K562 (cell line): ENCODE results near the gene TMEM150A. TPM values are rescaled to one million over a fixed set of nuclear protein-coding genes. Genes with fewer than 3 reads are reported as not detected.

Source experiments
- ATAC-seq: fragments of 200-7000 bp; cut with Tn5 transposase; 3 replicates; pipeline ENCODE4 v1.9.1; 2020; ENCODE audit warnings: moderate library complexity
- BruUV-seq: library from RNA; stranded (reverse); fragments of 400-500 nt; replicated peaks from 2 replicates; lab custom pipeline; 2021; lab: Mats Ljungman, UMichigan
- CTCF ChIA-PET: fragments of 300-600 bp; formaldehyde crosslinking; extraction: SDS; loops from one replicate; lab custom pipeline; 2021; ENCODE audit warnings: low intra/inter-chr PET ratio; lab: Yijun Ruan, JAX
- POLR2A ChIA-PET: fragments of 300-600, 350-650 bp; sonication (Branson Sonifier 250); formaldehyde crosslinking; extraction: SDS; loops from one replicate; lab custom pipeline; 2021; ENCODE audit warnings: antibody characterized with exemption, inconsistent platforms; lab: Yijun Ruan, JAX
- DNase-seq, 4 experiments: peaks; one replicate each; pipeline versions ENCODE4 v3.0.0 to v3.0.0-alpha.2; 2011 to 2018; ENCODE audit warnings: low spot score in 3 of 4, mixed read lengths in 3 of 4; ENCODE audit errors: extremely low read depth in 1 of 4
- FAIRE-seq: peaks from 2 replicates; lab custom pipeline; 2011; peaks lifted over from hg19 to GRCh38; lab: Jason Lieb, UNC
- H2AFZ ChIP-seq: 2 replicates; pipeline ENCODE4 v1.6.0; 2011; ENCODE audit warnings: low read depth, low read length, control low read depth, inconsistent platforms
- H3K27ac ChIP-seq: fragments of 200-600 bp; 3 replicates; pipeline ENCODE4 v1.8.0; 2011; ENCODE audit warnings: low read depth, mild to moderate bottlenecking, control low read depth, inconsistent platforms, low read length, moderate library complexity, mixed read lengths; ENCODE audit errors: extremely low read depth
- H3K27me3 ChIP-seq, 2 experiments: fragments of 300-600 bp in 1 of 2; 2 replicates in 1 of 2; 3 replicates in 1 of 2; pipeline versions ENCODE4 v1.6.0 to v1.8.0; 2011; ENCODE audit warnings: inconsistent platforms in 2 of 2, low read length in 2 of 2, mild to moderate bottlenecking in 1 of 2, mixed read lengths in 1 of 2, moderate library complexity in 1 of 2; ENCODE audit not compliant: control insufficient read depth in 2 of 2, insufficient read depth in 2 of 2
- H3K36me3 ChIP-seq: fragments of 300-600 bp; 3 replicates; pipeline ENCODE4 v1.8.0; 2011; ENCODE audit warnings: mild to moderate bottlenecking, low read length, inconsistent platforms; ENCODE audit not compliant: control insufficient read depth, insufficient read depth
- H3K4me1 ChIP-seq, 2 experiments: fragments of 200-600 bp in 1 of 2; replicated peaks in 1 of 2; 2 replicates in 1 of 2; 3 replicates in 1 of 2; pipeline versions ENCODE4 v1.5.1 to v1.8.0; 2011; ENCODE audit warnings: inconsistent platforms in 2 of 2, low read length in 2 of 2, mild to moderate bottlenecking in 1 of 2, mixed read lengths in 1 of 2, moderate library complexity in 1 of 2; ENCODE audit not compliant: control insufficient read depth in 2 of 2, insufficient read depth in 2 of 2
- H3K4me2 ChIP-seq: 2 replicates; pipeline ENCODE4 v1.6.1; 2011; ENCODE audit warnings: low read length, control low read depth, inconsistent platforms, mixed read lengths; ENCODE audit not compliant: insufficient read depth
- H3K4me3 ChIP-seq: fragments of 200-600 bp; sonication (generic), shearing (Covaris generic); 2 replicates; pipeline ENCODE4 v1.5.1; 2016; ENCODE audit warnings: control low read depth, inconsistent platforms
- H3K79me2 ChIP-seq: fragments of 200-600 bp; 3 replicates; pipeline ENCODE4 v1.8.0; 2011; ENCODE audit warnings: low read length, inconsistent platforms; ENCODE audit not compliant: control insufficient read depth, insufficient read depth
- H3K9ac ChIP-seq, 2 experiments: 2 replicates each; pipeline versions ENCODE4 v1.6.0 to v1.6.1; 2011; ENCODE audit warnings: low read depth in 2 of 2, low read length in 2 of 2, control low read depth in 1 of 2, inconsistent platforms in 1 of 2, mild to moderate bottlenecking in 1 of 2, mixed read lengths in 1 of 2; ENCODE audit not compliant: insufficient read depth in 1 of 2
- H3K9me1 ChIP-seq: one replicate; pipeline ENCODE4 v1.6.0; 2011; ENCODE audit warnings: inconsistent platforms, mild to moderate bottlenecking, low read length, moderate library complexity; ENCODE audit not compliant: control insufficient read depth, insufficient read depth
- H3K9me3 ChIP-seq: replicated peaks from 2 replicates; pipeline ENCODE4 v1.5.1; 2011; ENCODE audit warnings: low read depth, low read length, inconsistent platforms; ENCODE audit not compliant: control insufficient read depth, insufficient read depth
- H4K20me1 ChIP-seq: replicated peaks from 2 replicates; pipeline ENCODE4 v1.6.1; 2011; ENCODE audit warnings: low read length, inconsistent platforms, mixed read lengths; ENCODE audit not compliant: control insufficient read depth, insufficient read depth
- ATF7 ChIP-seq: fragments of 450-650 bp; IDR thresholded peaks from 2 replicates; pipeline ENCODE4 v1.7.1; 2014; ENCODE audit warnings: mild to moderate bottlenecking, moderate library complexity
- CBX5 ChIP-seq: IDR thresholded peaks from 2 replicates; pipeline ENCODE4 v1.6.1; 2014; ENCODE audit warnings: low read depth, borderline replicate concordance
- ELK1 ChIP-seq: sonication (generic); formaldehyde crosslinking; IDR thresholded peaks from 2 replicates; pipeline ENCODE4 v1.8.1; 2022; ENCODE audit warnings: missing genetic modification reagents
- FOXA1 ChIP-seq: fragments of 450-650 bp; IDR thresholded peaks from 2 replicates; pipeline ENCODE4 v1.6.1; 2016; ENCODE audit warnings: mild to moderate bottlenecking, borderline replicate concordance
- GTF2F1 ChIP-seq: IDR thresholded peaks from 2 replicates; pipeline ENCODE4 v1.6.1; 2011; ENCODE audit warnings: low read depth, low read length, improper control_type of control experiment
- HEY1 ChIP-seq: fragments of 250-450 bp; sonication (Bioruptor Pico); IDR thresholded peaks from 2 replicates; pipeline ENCODE4 v1.5.0; 2020; ENCODE audit warnings: mild to moderate bottlenecking, moderate library complexity, borderline replicate concordance
- MTA3 ChIP-seq: fragments of 450-650 bp; formaldehyde crosslinking; IDR thresholded peaks from 2 replicates; pipeline ENCODE4 v1.6.1; 2017; ENCODE audit warnings: mild to moderate bottlenecking, borderline replicate concordance
- NELFE ChIP-seq: IDR thresholded peaks from 2 replicates; pipeline ENCODE4 v1.6.1; 2011; ENCODE audit warnings: mild to moderate bottlenecking; ENCODE audit not compliant: insufficient read depth, insufficient read length
- NKRF ChIP-seq: fragments of 450-650 bp; IDR thresholded peaks from 2 replicates; pipeline ENCODE4 v1.6.1; 2016; ENCODE audit warnings: borderline replicate concordance
- STAT6 ChIP-seq: sonication (generic); formaldehyde crosslinking; IDR thresholded peaks from 2 replicates; pipeline ENCODE4 v1.8.1; 2023; ENCODE audit warnings: mild to moderate bottlenecking, missing genetic modification reagents
- ZBTB43 ChIP-seq: sonication (generic); formaldehyde crosslinking; IDR thresholded peaks from 2 replicates; pipeline ENCODE4 v1.8.0; 2023; ENCODE audit warnings: mild to moderate bottlenecking, missing genetic modification reagents
- ZFP91 ChIP-seq: sonication (generic); formaldehyde crosslinking; IDR thresholded peaks from 2 replicates; pipeline ENCODE4 v1.8.0; 2022; ENCODE audit warnings: mild to moderate bottlenecking, missing genetic modification reagents
- ZFPM2 ChIP-seq: fragments of 250-450 bp; sonication (Bioruptor Pico); IDR thresholded peaks from 2 replicates; pipeline ENCODE4 v1.5.1; 2022; ENCODE audit warnings: mild to moderate bottlenecking
- WGBS: fragments of 100-300 bp; shearing (Covaris generic); methylation state at CpG from one replicate; pipeline ENCODE4 v1.1.6; 2016; ENCODE audit warnings: low coverage, mixed read lengths; ENCODE audit not compliant: insufficient coverage; ENCODE audit errors: missing lambda C conversion rate; 5-methylcytosine and 5-hydroxymethylcytosine counted together
- in situ Hi-C: fragments of 300-500 bp; cut with MboI; formaldehyde crosslinking; loops from 4 replicates; pipeline ENCODE4 v1.15.0; 2018; ENCODE audit warnings: inconsistent platforms, mixed read lengths
- intact Hi-C: fragments of 100-400 bp; cut with micrococcal nuclease; formaldehyde crosslinking; loops from 2 replicates; pipeline ENCODE4 v1.14.2; 2022
- polyA plus RNA-seq, 8 experiments: library from polyadenylated mRNA; depleted of rRNA in 4 of 8; stranded (reverse) in 5 of 8; unstranded in 3 of 8; fragments of >200 nt; fragmentation: Nextera tagmentation in 2 of 8; fragmentation: Illumina TruSeq in 1 of 8; extraction: Ambion mirVana in 2 of 8; extraction: Trizol in 1 of 8; gene quantifications; 2 replicates each; pipeline versions ENCODE4 v1.2.1 to v1.2.3, GENCODE V29; 2011 to 2014; ENCODE audit warnings: inconsistent platforms in 1 of 8, missing spikeins in 1 of 8
- total RNA-seq, 7 experiments: library from RNA; depleted of rRNA in 6 of 7; stranded (reverse); fragments of >200 nt in 6 of 7; fragmentation: Illumina TruSeq in 2 of 7; extraction: Trizol in 2 of 7; gene quantifications; 2 replicates each; pipeline versions ENCODE4 v1.2.1 to v1.2.3, GENCODE V29; 2011 to 2021; ENCODE audit warnings: low replicate concordance in 1 of 7

TMEM150A gene
- total and polyA plus RNA-seq, 9 of the 15 experiments (the other 6 are each of a cell fraction or from before 2014, with no cell fraction given): 3.9 to 17.1 (median 8.4) TPM

- DNase-seq (no peak), FAIRE-seq (no peak), ATAC-seq (no peak)
- ChIA-PET POLR2A (no interaction called here), CTCF (no interaction called here)
- intact Hi-C loops: no loop called here
- H3K9me1 ChIP-seq: no peaks in the 10 kb centered on the region
- no peak overlapping the region for H3K27ac ChIP-seq
- no peak overlapping the region for H3K9ac ChIP-seq
- BruUV-seq: no TSS peak
- in situ Hi-C loops: no loop called here
- 86% methylated on average over 5 of the region's 5 CpGs for WGBS
- no peak overlapping the region for H2AFZ ChIP-seq
- H3K4me3 ChIP-seq: no peak overlapping the region
- no peak overlapping the region for H3K4me2 ChIP-seq
- H3K4me1 ChIP-seq: no peaks in the 10 kb centered on the region
- H3K36me3 ChIP-seq: peaks cover 95% of the 10 kb centered on the region
- H3K79me2 ChIP-seq: peaks cover 21% of the 10 kb centered on the region
- H4K20me1 ChIP-seq: no peaks in the 10 kb centered on the region
- no peak for TF ChIP-seq NELFE
- TF ChIP-seq ATF7: no peak
- TF ChIP-seq HEY1 (CRISPR knock-in tag): no peak
- no peak for TF ChIP-seq GTF2F1
- TF ChIP-seq MTA3: no peak
- no peak for TF ChIP-seq ZFPM2 (CRISPR knock-in tag)
- no peak for TF ChIP-seq ELK1 (CRISPR knock-in tag)
- no peak for TF ChIP-seq ZFP91 (CRISPR knock-in tag)
- no peak for TF ChIP-seq NKRF
- no peak for TF ChIP-seq CBX5
- no peak for TF ChIP-seq ZBTB43 (CRISPR knock-in tag)
- TF ChIP-seq STAT6 (CRISPR knock-in tag): no peak
- no peak for TF ChIP-seq FOXA1
- TF ChIP-seq, all 486 proteins: peak for 0
- H3K9me3 ChIP-seq: no peaks in the 10 kb centered on the region
- H3K27me3 ChIP-seq: no peaks in the 10 kb centered on the region
Measured at GRCh38 chr2:85623991-85624390, 21.5 kb upstream of the TMEM150A start.
